HG03342 (cell line): Measurements from ENCODE around the gene EVA1A.

Experiments
- ATAC-seq: cut with Tn5 transposase; IDR thresholded peaks from one replicate; pipeline ENCODE4 v1.9.1; 2021; ENCODE audit warnings: mild to moderate bottlenecking, moderate library complexity; ENCODE audit not compliant: unreplicated experiment

Gene EVA1A

GRCh38 chr2:75545922-75546321, 14.8 kb downstream of the EVA1A start:
- no peak for ATAC-seq

DNA sequence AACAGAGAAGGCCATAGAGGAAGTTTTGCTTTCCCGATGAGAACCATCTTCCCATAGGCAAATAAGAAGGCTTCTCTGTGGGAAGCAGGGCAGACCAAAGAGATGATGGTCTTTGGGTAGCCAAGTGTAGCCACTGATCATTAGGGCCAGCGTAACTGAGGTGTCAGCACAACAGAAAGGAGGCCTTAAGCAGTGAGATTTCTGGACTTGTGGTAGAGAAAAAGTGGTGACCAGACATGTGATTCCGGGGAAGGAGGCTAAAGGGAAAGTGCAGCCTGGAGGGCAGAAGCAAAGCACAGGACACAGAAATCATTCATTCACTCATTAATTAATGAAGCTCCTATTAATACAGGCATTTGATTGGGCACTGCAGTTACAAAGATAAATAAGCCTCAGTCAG, 15.4 kb downstream of the EVA1A start:
- ATAC-seq, result no peak

- ATAC-seq, result no peak
These were observed 17.3 kb downstream of the EVA1A start for GRCh38 chr2:75543446-75543845.

- no peak for ATAC-seq
These were observed 19.3 kb downstream of the EVA1A start for GRCh38 chr2:75541430-75541829.

- ATAC-seq, result no peak
These were observed 19.7 kb downstream of the EVA1A start for GRCh38 chr2:75540994-75541393.

GRCh38 chr2:75539955-75540716, 20.6 kb downstream of the EVA1A start:
- no peak for ATAC-seq

DNA sequence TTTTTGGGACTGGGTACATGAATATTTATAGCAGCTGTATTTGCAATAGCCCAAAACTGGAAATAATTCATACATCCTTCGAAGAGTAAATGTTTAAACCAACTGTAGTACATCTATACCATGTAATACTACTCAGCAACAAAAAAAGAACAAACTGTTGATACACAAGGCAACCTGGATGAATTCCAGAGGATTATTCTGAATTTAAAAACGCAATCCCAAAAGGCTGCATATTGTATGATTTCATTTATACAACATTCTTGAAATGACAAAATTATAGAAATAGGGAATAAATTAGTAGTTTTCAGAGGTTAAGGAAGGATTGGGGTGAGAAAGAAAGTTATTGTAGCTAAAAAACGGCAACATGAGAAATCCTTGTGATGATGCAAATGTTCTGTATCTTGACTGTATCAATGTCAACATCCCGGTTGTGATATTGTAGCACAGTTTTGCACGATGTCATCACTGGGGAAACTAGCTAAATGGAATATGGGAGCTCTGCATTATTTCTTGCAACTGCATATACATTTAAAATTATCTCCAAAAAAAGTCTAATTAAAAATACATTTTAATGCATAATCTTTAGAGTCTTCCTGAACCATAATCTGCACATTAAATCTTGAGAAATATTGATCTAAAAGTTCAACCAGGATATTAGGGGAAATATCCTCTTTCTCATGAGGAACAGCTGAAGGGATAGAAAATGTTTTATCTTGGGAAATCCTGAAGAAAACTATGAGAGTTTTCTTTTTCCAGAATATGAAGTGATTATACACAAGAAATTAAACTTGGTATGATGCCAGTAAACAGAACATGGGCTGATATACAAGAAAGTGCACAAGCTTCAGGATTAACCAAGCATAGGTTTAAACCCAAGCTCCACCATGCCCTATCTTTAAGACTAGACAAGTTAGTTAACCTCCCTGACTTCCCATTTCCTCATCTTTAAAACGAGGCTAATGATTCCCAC, 21.9 kb downstream of the EVA1A start:
- ATAC-seq, result no peak

DNA sequence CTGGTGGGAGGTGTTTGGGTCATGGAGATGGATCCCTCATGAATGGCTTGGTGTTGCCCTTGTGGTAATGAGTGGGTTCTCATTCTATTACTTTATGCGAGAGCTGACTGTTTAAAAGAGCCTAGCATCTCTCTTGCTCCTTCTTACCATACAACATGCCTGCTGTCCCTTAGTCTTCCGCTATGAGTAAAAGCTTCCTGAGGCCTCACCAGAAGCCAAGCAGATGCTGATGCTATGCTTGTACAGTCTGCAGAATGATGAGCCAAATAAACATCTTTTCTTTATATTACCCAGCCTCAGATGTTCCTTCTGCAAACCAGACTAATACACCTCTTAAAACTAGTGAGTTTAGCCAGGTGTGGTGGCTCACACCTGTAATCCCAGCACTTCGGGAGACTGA, 23.1 kb downstream of the EVA1A start:
- no peak for ATAC-seq

GRCh38 chr2:75533135-75533534, 27.6 kb downstream of the EVA1A start:
- ATAC-seq, result no peak

GRCh38 chr2:75532488-75532887, 28.3 kb downstream of the EVA1A start:
- no peak for ATAC-seq

- ATAC-seq, result no peak
These were observed 32.3 kb downstream of the EVA1A start for GRCh38 chr2:75528221-75528977.

DNA sequence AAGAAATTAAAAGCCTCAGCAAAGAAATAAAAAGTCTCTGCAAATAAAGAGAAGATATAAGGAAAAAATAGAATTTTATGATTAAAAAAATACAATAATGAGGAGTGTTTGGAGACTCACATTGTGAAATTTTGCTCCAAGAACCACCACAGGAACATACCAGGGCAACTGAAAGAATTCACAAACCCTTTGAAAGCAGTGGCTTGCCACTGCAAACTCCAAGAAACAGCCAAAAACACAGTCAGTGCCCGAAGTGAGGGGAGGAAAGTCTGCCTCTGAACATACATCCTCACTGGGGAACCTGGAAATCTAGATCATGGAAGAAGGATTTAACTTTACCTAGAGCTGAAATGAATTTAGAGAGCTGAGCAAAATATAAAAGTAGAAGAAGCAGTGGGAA, 33.1 kb downstream of the EVA1A start:
- no peak for ATAC-seq

GRCh38 chr2:75526842-75527241, 33.9 kb downstream of the EVA1A start:
- ATAC-seq, result no peak

- no peak for ATAC-seq
These were observed 35.1 kb downstream of the EVA1A start for GRCh38 chr2:75525434-75526310.

DNA sequence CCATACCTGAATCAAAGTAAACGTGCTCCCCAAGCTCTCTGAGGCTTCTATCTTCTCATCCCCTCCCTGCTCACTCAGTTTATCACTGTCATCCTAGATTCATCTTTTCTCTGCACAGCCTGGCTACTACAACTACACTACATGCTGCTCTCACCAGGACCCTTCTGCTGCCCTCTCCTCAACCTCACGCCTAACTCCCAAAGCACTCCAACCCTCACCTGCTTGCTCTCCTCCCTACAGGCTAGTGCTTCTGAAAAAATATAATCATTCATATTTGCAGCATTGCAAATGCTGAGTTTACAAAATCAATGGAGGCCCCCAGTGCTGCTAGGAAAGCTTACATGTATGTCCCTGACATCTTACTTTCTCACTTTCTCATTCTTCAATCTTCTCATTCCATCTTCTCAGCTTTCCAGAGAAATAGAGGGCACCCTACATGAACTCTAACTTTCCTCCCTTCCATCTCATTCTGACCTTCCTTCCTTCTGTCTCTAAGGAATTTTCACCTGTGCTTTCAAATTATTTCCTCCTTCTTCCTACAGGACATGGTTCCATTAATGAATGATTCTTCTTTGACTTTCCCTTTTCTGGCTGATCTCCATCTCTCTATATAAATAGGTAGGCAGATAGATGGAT, 36.3 kb downstream of the EVA1A start:
- no peak for ATAC-seq

DNA sequence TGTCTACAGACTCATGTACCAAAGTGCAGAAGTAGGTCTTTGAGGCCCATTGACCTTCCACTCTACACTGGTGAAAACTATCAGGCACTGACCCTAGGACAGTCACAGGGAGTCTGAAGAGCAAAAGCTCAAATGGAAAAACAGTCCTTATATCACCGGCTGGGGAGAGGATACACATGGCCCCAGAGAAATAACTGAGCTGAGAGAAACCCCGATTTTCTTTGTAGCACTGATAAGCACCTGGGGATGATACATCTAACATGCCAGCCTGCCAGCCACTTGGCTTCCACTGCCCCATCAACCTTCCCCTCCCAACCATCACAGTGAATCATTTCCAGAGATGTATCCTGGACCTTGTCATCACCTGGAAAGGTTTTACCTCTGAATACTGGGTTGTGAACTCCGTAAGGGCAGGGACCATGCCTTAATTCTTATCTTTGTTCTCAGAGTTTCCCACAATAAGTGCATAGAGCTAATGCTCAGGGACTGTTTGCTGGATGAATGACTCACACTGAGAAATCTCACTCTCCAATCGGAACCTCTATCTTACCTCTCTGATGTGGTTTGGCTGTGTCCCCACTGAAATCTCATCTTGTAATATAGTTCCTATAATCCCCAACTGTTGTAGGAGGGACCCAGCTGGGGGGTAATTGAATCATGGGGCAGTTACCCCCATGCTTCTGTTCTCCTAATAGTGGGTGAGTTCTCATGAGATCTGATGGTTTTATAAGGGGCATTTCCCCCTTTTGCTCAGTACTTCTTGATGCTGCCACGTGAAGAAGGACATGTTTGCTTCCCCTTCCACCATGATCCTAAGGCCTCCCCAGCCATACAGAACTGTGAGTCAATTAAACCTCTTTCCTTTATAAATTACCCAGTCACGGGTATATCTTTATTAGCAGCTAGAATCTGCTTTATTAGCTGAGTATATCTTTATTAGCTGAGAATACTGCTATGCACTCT, 37.1 kb downstream of the EVA1A start:
- ATAC-seq, result peak; percentile 72

DNA sequence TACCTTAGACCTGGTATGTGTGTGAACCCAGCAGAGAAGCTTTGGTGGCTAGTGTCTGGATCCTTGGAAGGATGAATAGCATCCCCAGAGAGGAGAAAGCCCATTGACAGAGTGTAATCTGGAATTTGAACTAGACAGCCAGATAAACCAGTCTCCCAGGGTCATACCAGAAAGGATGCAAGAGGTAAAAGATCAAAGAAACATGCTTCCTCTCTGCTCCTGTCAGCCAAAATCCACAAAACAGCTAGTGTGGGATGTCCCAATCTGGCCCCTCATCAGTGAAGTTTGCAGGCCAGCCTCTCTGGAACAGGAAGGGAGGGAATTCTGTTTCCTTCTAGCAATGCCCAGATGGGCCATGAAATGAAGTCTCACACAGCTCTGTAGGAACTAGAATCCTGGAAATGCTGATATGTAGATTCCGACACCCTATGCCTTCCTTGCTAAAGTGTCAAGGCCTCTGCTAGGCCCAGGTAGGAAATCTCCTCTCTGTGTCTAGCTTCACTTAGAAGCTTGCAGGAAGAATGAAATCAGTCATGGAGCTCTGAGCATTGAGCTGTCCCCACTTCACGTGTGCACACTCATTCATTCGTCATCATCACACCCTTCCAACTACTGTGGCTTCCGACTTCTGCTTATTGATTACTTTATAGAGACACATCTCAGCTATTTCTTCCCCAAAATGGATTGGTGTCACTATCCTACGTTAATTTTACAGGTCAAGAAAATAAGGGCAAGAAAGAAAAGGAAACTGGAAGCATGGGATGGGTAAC, 38.0 kb downstream of the EVA1A start:
- ATAC-seq, result no peak
